ENCODE measurements around the gene TRAPPC12. TPM values are rescaled to one million over a fixed set of nuclear protein-coding genes. Genes with fewer than 3 reads are reported as not detected.

Gene TRAPPC12
- total RNA-seq, 1 donor = 62.7 TPM

GRCh38 chr2:3482363-3482821, 102.9 kb downstream of the TRAPPC12 start:
- TF ChIP-seq, protein P1, sequence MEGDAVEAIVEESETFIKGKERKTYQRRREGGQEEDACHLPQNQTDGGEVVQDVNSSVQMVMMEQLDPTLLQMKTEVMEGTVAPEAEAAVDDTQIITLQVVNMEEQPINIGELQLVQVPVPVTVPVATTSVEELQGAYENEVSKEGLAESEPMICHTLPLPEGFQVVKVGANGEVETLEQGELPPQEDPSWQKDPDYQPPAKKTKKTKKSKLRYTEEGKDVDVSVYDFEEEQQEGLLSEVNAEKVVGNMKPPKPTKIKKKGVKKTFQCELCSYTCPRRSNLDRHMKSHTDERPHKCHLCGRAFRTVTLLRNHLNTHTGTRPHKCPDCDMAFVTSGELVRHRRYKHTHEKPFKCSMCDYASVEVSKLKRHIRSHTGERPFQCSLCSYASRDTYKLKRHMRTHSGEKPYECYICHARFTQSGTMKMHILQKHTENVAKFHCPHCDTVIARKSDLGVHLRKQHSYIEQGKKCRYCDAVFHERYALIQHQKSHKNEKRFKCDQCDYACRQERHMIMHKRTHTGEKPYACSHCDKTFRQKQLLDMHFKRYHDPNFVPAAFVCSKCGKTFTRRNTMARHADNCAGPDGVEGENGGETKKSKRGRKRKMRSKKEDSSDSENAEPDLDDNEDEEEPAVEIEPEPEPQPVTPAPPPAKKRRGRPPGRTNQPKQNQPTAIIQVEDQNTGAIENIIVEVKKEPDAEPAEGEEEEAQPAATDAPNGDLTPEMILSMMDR (IDR thresholded peaks at IDR 0.05; ENCODE audit: insufficient read depth, low read length) = no peak
- no peak overlapping the region for H3K4me3 ChIP-seq (ENCODE audit: low read depth, low read length)
- no peak for DNase-seq (ENCODE audit: low read depth)

DNA sequence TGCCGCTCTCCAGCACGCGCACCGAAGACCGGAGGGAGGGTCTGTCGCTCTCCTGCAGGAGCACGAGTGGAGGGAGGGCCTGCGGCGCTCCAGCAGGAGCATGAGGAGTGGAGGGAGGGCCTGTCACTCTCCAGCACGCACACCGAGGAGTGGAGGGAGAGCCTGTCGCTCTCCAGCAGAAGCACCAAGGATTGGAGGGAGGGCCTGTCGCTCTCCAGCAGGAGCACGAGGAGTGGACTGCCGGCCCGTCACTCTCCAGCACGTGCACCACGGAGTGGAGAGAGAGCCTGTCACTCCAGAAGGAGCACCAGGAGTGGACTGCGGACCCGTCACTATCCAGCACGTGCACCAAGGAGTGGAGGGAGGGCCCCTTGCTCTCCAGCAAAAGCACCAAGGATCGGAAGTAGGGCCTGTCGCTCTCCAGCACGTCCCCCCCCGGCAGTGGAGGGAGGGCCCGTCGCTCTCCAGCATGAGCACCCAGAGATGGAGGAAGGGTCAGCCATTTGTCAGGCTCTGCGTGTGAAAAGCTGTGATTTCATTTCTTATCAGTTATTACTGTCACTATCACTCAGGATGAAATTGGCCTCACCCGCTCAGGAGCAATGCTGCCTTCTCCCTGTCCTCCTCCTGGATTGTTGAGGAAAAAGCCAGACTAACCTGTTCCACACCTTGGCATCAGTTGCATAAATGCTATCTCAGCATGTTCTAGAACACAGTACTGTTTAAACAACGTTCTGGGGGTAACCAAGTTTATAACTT, 103.9 kb downstream of the TRAPPC12 start:
- TF ChIP-seq, protein P1 (IDR thresholded peaks at IDR 0.05; ENCODE audit: insufficient read depth, low read length) = no peak
- no peak overlapping the region for H3K4me3 ChIP-seq (ENCODE audit: low read depth, low read length)
- peak; percentile 71 for DNase-seq (ENCODE audit: low read depth)

DNA sequence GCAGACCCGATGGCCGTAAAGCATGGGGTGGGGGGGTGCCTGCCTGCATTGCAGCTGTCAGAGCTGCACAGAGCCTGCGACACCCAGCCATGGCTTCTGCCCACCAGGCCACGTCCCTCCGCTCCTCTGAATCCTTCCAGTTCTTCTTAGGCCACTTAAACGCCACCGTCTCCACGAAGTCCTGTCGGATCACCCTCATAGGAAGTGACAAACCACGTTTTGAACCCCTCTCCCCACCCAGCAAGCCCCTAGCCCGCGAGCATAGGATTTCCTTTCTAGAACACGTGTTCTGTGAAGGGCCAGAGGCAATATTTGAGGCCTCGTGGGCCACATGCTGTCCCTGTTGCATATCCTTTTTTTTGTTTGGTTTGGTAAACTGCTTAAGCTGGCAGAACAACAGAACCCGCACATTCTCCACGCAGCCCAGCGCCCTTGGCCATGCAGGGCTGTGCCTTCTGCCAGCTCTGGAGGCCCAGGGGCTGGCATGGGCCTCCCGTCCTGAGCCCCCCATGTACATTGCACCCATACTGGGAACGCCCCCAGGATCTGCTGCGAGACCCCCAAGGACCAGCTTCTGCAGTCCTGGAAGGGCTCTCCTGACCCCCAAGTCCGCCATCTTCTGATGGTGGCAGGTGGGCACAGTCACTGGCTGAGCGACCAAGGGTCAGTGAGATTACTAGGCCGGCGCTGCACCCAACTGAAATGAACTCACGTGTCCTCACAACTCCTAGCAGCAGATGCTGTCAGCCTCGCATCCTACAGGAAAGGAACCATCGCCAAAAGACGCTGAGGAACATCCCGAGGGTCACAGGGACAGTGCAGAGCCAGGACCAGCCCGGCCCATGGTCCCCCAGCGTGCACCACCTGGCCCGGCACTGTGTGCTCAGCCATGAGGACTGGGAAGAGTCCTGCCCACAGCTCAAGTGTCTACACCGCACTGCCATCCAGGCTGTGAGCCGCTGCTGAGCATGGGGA, 104.8 kb downstream of the TRAPPC12 start:
- H3K4me3 ChIP-seq (ENCODE audit: low read depth, low read length) = no peak overlapping the region
- TF ChIP-seq, protein P1 (IDR thresholded peaks at IDR 0.05; ENCODE audit: insufficient read depth, low read length) = no peak
- no peak for DNase-seq (ENCODE audit: low read depth)

GRCh38 chr2:3485166-3485565, 105.7 kb downstream of the TRAPPC12 start:
- H3K4me3 ChIP-seq (ENCODE audit: low read depth, low read length) = no peak overlapping the region
- TF ChIP-seq, protein P1 (IDR thresholded peaks at IDR 0.05; ENCODE audit: insufficient read depth, low read length) = no peak
- DNase-seq (ENCODE audit: low read depth) = no peak

DNA sequence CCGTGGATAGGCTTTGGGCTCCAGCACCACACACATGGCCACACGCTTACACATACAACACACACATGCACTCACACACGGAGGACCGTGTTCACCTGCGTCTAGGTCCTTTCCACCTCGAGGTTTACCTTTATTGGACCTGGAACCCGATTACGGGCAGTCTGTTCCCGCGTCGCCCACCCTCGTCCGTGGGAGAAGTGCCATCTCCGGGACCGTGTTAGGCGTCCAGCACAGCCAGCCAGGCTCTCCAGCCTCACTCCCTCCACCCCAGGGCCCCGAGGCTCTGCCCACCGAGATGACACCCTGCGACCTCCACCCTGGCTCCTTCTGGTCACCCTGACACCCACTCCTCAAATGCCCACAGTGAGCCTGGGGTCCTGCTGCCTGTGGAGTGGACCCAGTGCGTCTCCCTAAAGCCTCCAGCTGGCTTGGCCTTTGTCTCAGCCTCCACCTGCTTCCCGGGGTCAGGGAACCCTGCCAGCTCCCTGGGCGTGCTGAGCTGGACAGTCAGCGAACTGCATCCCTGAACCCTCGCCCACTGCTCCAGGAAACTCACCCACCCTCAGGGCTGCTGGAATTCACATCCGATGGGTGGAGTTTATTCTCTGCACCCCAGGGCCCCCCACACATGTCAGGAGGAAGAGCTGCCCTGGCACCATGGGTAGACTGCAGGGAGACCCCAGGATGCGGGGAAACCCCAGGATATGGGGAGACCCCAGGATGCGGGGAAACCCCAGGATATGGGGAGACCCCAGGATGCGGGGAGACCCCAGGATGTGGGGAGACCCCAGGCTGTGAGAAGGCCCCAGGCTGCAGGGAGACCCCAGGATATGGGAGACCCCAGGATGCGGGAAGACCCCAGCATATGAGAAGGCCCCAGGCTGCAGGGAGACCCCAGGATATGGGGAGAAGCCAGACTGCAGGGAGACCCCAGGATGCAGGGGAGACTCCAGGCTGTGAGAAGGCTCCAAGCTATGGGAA, 106.8 kb downstream of the TRAPPC12 start:
- no peak for DNase-seq (ENCODE audit: low read depth)
- TF ChIP-seq, protein P1 (IDR thresholded peaks at IDR 0.05; ENCODE audit: insufficient read depth, low read length) = no peak

GRCh38 chr2:3487028-3487425, 107.5 kb downstream of the TRAPPC12 start:
- TF ChIP-seq, protein P1 (IDR thresholded peaks at IDR 0.05; ENCODE audit: insufficient read depth, low read length) = no peak
- no peak overlapping the region for H3K4me3 ChIP-seq (ENCODE audit: low read depth, low read length)
- DNase-seq (ENCODE audit: low read depth) = no peak

More for the DNA sequence above, 106.8 kb downstream of the TRAPPC12 start:
- H3K4me3 ChIP-seq (ENCODE audit: low read depth, low read length) = no peak overlapping the region

Measured in fibroblast of the aortic adventitia (primary cell).